22Rv1 (cell line): ENCODE results near the gene CXCR6.

Experiments
- CTCF ChIP-seq: fragments of 450-650 bp; IDR thresholded peaks from 2 replicates; pipeline ENCODE4 v1.5.1; 2017; ENCODE audit warnings: mild to moderate bottlenecking
- ZFX ChIP-seq: fragments of 450-650 bp; IDR thresholded peaks from 2 replicates; pipeline ENCODE4 v1.6.1; 2017; ENCODE audit warnings: antibody characterized with exemption, borderline replicate concordance

GRCh38 chr3:45958321-45958791, 15.1 kb downstream of the CXCR6 start:
- TF ChIP-seq CTCF (no peak), ZFX (no peak)
